Activated CD8-positive, alpha-beta memory T cell treated with anti-CD3 and anti-CD28 coated beads, Interleukin-2, amount 50 U/mL, for 4 hours (primary cell): Measurements from ENCODE around the gene MVB12B.

Experiments
- DNase-seq: peaks from one replicate; pipeline ENCODE4 v3.0.0-alpha.2; 2020

The MVB12B gene

DNA sequence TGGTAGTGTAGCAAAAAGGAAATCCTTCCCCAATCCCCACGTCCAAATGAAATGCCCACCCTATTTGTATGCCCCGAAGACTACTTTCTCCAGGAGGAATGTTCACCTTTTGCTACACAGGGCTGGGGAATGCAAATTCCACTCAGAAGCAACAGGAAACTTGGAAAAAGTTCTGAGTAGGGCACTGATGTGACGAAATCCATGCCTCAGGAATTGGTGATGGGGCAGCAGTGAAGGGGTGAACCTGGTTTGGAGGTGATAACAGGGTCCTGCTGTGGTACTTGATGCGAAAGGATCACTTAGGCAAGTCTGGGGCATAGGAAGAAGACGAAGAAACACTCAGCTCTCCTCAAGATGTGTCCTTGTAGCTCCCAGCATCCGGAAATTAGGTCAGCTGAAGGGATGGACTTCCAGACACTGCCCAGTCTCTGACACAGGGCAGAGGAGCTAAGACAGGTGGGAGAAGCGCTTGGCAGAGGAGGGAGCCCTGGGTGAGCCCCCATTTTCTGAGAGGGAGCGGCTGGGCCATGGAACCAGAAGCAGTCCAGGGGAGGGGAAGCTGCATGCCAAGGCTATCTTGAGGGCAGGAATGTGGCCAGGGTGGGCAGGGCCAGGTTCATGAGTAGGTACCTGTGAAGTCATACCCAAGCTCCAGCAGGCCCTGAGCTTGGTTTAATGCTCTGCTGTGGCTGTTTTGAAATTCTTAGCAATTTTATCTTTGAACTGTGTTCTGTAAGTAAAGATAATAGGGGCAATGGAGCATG lies 22.2 kb upstream of the MVB12B start:
- DNase-seq: no peak

- DNase-seq: no peak
Measured at GRCh38 chr9:126304971-126305320, 21.7 kb upstream of the MVB12B start.

GRCh38 chr9:126306071-126306647 lies 20.5 kb upstream of the MVB12B start:
- no peak for DNase-seq

DNA sequence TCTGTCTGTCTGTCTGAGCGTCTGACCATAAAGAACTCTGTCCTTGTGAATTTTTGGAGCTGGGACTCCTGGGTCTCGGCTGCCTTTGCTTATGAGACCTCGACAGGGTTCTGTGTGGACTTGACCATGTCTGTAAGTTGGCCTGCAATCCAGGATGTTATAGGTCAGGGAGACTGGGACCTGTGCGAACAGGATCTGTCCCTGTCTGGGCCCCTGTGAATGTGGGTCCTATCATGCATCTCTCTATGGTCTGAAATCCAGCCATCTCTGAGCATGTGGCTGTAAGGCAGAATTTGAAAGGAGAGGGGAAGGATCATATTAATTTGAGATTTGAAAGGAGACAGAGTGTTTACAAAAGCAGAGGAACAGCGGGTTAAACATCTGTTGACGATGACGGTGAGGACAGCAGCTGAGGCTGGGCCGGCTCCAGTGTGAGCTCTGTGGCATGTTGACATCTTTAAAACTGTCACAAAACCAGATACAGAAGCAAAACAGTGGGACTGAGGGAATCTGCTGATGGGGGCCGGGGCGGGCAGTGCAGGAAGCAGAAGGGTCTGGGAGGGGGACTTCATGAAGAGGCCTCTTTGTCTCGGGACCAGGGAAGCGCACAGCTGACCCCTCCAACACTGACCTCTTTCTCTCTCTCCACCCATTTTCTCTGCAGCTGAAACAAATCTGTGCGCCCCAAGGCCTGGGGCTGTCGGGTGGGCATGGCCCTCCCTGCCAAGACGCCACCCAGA lies 19.1 kb upstream of the MVB12B start:
- no peak for DNase-seq

DNA sequence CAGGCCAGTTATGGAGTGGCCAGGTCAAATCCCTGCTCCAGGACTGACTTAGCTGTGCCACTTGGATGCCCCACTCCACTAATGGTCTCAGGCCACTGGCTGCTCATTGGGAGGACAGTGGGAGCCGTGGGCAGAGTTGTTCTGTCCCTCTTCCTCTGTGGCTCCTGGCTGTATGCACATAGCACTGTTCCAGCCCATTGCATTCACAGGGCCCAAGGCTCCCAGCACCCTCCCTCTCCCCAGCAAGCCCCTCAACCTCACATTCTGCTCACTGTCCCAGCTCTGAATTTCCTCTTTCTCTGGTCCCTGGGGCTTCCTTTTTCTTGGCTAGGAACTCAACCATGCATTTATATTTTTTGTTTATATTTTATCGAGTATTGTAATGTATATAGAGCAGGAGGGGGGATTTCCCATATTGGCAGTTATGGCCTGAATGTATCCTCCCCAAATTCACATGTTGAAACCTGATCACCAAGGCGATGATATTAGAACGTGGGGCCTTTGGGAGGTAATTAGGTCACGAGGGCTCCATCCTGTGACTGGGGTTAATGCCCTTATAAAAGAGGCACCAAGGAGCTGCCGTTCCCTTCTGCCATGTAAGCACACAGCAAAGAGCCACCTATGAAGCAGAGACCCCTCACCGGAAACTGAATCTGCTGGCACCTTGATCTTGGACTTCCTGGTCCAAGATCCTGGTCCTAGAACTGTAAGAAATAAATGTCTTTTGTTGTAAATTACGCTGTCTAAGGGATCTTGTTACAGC lies 17.0 kb upstream of the MVB12B start:
- no peak for DNase-seq

GRCh38 chr9:126312584-126313551 lies 13.8 kb upstream of the MVB12B start:
- DNase-seq: no peak

DNA sequence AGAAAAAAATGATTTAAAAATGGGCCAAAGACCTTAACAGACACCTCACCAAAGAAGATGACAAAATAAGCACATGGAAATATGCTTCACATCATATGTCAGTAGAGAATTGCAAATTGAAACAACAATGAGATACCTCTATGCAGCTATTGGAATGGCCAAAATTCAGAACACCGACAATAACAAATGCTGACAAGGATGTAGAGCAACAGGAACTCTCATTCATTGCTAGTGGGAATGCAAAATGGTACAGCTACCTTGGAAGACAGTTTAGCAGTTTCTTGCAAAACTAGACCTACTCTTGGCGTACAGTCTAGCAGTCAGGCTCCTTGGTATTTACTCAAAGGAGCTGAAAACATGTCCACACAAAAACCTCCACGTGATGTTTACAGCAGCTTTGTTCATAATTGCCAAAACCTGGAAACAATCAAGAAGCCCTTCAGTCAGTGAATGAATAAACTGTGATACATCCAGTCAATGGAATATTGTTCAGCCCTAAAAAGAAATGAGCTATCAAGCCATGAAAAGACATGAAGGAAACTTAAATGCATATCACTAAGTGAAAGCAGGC lies 10.5 kb upstream of the MVB12B start:
- no peak for DNase-seq

- peak; percentile 60 for DNase-seq
Measured at GRCh38 chr9:126317513-126317912, 9.1 kb upstream of the MVB12B start.

GRCh38 chr9:126318858-126319257 lies 7.8 kb upstream of the MVB12B start:
- no peak for DNase-seq

DNA sequence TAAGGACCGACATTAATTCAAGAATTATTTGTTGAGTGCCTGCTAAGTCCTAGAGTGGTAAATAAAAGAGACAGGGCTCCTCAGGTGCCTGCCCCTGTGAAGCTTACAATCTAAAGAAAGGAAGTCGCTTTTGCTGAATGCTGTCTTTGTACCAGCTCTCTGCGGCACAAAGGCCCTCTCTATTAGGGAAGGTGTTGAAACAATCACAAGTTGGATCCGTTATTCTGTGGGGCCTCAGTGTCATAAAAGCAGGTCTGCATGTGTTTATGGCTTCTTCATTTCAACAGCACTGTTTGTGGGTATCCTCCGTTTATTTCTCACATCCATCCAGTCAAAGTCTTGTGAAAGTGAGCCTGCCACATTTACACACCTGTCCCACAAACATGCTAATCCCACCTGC lies 7.0 kb upstream of the MVB12B start:
- DNase-seq: no peak

GRCh38 chr9:126320158-126320922 lies 6.3 kb upstream of the MVB12B start:
- no peak for DNase-seq

GRCh38 chr9:126321742-126322141 lies 4.9 kb upstream of the MVB12B start:
- no peak for DNase-seq

- DNase-seq: no peak
Measured at GRCh38 chr9:126325821-126326220, 808 bp upstream of the MVB12B start.

DNA sequence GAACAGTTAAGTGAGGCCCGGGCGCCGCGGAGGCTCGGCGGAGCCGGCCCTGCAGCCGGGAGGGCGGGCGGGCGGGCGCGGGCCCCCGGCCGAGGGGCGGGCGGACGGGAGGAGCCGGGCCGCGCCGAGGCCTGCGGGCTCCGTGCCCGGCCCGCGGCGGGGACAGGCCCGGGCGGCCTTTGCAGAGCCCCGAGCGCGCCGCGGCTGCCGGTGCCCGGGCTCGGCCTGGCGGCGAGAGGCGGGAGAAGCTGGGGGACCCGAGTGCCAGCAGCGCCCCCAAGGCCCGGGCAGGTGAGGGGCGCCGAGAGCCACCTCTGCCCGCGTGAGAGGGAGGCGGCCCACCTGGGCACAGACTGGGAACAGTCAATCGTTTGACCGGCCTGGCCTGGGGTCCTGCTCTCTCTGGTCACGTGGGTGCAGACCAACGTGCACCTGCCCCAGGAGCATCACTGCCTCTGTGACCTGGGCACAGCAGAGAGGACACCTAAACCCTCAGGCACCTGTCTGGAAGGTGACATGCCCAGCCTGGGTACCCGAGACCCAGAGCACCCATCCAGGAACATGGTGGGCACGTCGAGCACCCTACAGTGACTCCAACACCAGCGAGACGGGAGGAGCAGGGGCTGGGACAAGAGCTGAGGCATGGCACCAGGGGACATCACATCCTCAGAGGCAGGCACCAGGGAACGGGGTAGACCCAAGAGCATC lies 531 bp downstream of the MVB12B start:
- DNase-seq: peak; percentile 38

GRCh38 chr9:126327714-126328185 lies 1.1 kb downstream of the MVB12B start:
- DNase-seq: no peak

- no peak for DNase-seq
Measured at GRCh38 chr9:126328407-126328806, 1.8 kb downstream of the MVB12B start.

DNA sequence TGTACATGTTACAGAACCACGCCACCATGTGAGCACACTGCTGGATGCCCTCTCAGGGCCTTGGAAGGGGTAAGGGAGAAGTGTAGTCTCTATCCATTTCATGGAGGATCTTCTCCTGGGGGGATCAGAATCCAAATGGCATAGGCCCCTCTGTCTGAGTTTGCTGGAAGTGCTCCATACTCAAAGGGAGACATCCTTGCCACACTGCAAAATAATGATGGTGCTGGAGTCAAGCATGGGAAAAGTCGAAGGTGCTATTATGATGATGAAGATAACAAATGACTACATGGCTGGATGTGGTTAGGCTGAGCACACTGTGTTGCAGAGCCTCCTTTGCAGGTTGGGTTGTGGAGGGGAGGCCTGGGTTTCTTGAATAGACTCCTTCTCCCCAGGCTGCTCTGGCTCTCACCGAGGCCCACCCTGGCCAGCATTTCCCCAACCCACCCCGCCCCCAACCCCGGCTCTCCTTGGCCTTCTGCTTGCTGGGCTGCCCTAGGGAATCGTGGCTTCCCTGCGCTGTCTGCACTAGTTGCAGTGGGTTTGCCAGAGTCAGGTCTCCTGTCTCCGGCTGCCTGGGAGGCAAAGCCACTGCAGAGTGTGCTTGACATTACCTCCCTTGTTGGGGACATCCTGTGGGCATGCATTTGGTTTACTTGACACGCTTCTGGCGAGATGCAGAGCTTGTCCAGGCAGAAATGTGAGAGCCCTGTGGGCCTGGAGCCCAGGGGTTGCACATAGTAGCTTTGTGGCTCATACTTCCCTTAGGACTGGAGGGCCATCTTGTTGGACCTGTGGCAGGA lies 3.0 kb downstream of the MVB12B start:
- DNase-seq: no peak

DNA sequence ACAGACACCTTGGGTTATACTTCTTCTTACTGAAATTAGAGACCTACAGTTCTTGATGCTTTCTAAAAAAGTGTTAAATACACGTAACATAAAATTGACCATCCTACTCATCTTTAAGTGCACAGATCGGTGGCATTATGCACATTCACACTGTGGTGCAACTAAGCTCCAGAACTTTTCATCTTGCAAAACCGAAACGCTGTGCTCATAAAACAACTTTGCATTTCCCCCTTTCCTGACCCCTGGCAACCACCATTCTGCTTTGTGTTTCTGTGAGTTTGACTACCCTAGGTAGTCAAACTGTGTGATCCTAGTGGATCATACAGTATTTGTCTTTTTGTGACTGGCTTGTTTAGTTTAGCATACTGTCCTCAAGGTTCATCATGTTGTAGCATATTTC lies 3.9 kb downstream of the MVB12B start:
- no peak for DNase-seq
